Stimulated activated CD4-positive, alpha-beta T cell treated with anti-CD3 and anti-CD28 coated beads, Interleukin-12 subunit alpha, Interleukin-12 subunit beta, amount 100 ng/mL, for 24 hours (primary cell): ENCODE measurements around the gene RHPN2.
A peak's percentile ranks its signal among the peaks of the same experiment; 100 is the strongest.

ENCODE experiments used
- DNase-seq, 2 experiments: peaks; one replicate each; pipeline ENCODE4 v3.0.0-alpha.2; 2020; ENCODE audit warnings: low read depth in 2 of 2

Gene RHPN2

DNA sequence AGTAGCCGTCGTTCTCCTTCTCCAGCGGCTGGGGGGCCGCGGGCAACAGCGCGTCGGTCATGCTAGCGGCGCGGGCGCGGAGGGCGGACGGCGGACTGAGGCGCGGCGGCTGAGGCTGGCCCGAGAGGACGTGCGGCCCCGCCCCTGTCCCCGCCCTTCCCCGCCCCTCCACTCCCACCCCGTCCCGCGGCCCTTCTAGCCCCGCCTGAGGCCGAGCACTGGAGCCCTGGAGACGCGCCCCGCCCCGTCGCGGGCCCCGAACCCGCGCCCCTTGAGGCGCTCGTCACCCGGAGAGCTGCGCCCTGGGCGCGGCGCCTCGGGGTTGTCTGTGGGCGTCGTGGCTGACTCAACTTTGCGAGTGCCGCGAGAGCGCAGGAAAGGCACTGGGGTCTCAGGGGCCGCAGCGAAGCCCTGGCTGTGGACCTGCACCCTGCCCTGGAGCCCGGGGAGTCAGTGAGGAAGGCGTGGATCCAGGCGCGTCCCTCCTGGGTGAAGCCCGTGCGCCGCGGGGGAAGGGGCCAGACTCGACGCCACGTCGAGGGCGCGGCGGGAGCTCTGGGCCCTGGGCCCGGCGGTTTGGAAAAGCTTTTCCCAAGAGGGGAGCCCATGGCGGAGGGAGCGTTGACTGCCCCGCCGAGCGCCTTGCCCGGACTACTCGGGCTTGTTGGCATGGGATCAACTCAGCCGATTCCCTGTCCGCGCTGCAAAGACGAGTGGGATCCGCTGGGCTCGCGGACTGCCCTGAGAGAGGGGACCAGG, at the start of gene RHPN2:
RHPN2 (minus strand) TSS at position 97 of the 759 bp plus-strand sequence; CDS start at position 61, 36 bp downstream.
- DNase-seq, result peak; percentile 35 to 52

DNA sequence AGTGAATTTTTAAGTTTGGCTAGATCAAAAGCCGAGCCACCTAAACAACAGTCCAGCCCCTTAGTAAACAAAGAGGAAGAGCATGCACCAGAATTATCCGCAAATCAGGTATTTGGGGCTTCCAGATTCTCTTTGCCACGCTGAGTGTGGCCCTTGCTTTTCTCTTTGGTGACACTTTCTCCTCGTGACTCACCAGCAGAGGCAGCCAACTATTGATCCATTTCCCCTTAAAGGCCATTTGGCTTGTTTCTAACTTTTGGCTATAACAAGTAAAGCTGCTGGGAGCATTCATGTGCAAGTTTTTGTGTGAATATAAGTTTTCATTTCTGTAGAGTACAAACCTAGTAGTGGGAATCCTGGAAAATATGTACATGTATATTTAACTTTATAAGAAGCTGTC, 49.6 kb upstream of the RHPN2 start:
- DNase-seq, result no peak

DNA sequence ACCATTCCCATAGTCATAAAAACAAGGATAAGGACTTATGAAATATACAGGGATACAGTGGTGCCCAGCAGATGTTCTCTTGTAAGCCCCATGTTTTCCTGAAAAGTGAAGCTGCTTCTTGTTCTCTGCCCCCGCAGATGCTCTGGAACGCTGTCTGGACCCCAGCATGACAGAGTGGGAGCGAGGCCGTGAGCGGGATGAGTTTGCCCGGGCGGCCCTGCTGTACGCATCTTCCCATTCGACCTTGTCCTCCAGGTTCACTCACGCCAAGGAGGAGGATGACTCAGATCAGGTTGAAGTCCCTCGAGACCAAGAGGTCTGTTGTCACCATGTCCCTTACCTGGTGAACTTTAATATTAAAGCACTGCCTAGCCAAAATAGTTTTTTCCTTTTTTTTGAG, 46.9 kb upstream of the RHPN2 start:
- DNase-seq, result no peak

DNA sequence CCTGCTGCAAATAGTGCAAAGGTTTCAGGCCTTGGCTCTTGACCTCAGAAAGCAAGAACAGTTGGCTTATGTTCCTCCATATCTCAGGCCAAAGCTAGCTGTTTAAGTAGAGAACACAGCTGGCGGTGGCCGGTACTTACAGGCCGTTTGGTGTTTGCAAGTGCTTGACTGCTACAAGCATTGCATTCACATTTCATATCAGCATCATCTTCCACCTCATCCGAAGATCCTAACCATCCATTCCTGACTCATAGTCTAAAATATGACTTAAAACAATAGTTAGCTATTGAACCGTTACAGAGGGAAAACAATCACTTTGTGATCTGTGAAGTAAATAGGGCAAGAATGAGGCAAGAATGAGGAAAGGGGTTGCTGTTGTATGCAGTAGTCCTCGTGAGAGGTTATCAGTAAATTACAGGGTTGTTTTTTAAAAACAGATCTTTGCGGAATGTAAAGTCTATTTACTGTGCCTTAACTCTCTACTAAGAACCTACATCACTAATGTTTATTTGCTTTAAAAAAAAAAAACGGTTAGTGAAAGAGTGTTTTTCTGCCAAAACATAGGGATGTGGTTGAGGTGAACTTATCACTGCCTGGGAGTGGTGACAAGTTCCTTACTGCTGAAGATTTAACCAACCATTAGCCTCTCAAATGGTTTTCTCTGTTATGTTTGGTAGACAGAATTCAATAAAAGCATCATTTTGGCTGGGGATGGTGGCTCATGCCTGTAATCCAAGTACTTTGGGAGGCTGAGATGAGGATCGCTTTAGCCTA, 45.6 kb upstream of the RHPN2 start:
- no peak for DNase-seq

DNA sequence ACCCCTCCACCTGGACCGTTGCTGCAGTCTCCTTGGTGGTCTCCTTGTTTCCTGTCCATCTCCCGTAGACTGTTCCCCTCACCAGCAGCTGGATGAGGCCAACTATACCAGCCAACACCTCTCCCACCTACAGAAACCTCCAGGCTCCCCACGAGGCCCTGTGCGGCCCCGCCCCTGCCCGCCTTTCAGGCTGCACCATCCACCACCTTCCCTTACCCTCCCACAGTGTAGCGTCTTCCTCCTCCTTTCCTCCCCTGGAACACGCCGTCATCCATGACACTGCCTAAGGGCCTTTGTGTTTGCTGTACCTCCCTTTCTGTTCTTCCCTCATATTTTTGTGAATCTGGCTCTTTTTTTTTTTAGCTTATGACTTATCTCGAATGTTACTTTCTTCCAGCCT, 43.5 kb upstream of the RHPN2 start:
- DNase-seq, result no peak

DNA sequence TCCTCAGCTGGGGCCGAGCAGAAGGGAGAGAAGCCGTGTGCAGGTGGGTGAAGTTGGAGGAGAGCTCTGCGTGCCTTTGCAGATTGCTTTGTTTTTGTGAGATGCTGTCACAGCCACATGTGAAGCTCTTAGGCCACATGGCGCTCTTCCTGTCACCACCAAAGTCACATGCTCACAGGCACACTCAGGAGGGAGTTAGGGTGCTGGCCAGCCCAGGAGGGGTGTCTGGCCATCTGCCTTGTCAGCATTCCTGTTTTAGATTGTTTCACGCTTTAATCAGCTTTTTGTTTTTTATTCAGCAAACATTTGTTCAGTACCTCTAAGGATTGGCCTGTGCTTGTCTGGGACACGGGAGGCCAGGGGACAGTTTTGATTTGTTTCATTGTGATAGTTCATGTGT, 38.2 kb upstream of the RHPN2 start:
- DNase-seq, result no peak

DNA sequence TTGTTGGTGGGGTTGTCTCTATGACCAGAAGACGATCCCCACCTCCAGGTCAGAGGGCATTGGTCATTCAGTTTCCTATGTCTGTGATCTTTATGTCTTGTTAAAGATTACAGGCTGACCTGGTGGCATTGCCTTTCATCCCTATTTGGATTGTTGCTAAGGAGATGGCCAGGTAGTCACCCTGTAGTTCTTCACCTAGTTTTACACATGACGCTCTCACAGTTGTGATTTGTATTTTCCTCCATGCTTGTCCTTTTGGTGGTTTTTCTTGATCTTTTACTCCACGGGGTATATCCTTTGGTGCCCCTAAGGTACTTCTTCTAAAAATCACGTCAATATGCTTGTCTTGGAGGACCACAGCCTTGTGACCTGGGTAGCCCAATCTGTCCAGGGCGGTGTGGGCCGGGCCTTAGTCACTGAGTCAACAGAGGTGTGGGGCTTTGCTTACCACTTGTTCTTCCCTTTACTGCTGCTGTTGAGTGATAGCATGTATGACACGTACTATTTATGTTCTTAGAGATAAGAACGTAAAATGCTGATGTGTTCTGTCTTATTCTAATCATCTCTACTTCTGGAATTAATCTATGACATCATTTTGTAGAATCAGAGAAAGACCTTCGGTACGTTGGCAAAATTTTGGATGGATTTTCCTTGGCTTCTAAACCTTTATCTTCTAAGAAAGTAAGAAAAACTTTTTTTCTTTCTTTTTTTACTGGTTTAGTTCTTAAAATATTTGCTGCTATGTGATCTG, 36.4 kb upstream of the RHPN2 start:
- no peak for DNase-seq

DNA sequence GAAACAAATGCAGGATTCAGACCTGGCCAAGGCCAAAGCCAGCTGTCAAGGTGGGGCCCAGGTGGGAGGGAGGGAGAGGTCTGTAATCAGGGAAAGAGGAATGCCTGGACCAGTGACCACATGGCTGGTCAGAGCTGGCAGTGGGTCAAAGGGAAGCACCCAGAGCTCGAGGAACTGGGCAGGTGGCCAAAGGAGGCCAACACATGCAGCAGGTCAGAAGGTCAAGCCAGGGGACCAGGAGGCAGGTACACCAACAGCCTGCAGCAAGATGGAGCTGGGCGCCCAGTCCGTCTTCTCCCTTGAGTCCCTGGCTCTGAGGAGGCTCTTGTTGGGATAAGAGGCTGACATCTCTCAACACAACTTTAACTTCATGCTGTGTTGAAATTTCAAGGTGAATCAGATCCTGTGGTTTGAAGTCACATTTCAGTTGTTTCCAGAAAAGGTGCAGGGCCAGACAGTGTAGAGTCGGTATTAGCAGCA, 33.4 kb upstream of the RHPN2 start:
- DNase-seq, result no peak

DNA sequence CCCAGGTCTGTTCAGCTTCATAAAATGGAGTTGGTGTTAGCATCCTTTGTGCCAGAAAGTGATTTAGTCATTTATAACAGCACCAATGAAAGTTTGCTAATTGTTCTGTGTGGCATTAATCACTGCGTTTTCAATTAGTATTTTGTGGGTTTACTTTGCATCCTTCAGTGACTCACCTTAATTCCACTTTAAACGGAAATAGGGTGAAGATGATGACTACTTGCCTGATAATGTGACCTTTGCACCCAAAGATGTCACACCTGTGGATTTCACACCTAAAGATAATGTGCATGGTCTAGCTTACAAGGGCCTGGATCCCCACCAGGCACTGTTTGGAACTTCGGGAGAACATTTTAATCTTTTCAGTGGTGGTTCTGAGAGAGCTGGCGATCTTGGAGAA, 31.3 kb upstream of the RHPN2 start:
- DNase-seq, result no peak

DNA sequence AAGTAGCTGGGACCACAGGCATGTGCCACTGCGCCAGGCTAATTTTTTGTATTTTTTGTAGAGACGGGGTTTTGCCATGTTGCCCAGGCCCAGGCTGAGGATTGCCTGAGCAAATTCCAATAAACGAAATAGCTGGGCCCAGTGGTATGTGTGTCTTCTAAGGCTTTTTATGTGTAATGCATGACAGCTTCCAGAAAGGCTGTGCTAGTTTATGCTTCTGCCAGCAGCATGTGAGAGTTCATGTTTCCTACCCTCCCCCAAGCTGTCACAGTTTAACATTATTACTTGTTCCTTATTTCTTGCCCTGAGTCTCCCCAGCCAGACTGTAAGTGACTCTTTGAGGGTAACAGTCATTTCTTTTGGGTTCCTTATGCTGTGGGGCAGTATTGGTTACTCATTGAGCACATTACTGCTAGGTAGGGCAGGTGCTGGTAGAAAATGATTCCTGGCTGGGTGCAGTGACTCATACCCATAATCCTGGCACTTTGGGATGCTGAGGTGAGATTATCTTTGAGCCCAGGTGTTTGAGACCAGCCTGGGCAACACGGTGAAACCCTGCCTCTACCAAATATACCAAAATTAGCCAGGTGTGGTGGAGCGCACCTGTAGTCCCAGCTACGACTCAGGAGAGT, 29.9 kb upstream of the RHPN2 start:
- DNase-seq, result no peak

DNA sequence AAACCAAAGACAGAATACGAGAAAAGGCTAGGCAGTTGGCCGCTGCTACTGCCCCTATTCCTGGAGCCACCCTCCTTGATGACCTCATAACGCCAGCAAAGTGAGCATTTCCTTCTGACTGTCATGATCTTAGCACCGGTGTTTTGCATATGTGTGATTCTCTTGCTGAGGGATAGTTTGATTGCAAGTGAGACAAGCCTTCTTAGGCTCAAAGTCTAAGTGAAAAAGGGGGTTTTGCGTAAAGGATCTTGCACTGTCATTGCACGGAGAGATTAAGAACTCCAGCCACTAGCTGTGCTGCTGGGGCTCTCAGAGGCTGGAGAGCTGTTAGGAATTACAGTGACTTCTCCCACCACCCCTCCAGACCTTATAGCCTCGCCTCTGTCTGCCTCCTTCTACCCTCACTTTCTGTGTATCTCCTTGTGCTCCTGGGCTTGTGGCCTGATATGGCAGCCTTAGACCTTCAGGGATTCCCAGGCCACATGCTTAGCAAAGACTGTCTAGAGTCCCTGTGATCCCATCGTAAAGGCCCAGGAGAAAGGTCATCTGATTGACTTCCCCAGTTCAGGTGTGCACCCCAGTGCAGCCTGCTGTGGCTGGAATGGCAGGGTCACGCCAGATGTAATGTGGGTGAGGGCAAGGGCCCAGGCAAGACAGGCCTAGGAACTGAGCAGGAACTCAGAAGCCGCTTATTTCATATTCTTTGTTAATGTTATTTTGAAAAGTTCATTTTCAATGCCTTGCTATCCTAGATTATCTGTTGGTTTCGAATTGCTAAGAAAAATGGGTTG, 28.9 kb upstream of the RHPN2 start:
- DNase-seq, result no peak

DNA sequence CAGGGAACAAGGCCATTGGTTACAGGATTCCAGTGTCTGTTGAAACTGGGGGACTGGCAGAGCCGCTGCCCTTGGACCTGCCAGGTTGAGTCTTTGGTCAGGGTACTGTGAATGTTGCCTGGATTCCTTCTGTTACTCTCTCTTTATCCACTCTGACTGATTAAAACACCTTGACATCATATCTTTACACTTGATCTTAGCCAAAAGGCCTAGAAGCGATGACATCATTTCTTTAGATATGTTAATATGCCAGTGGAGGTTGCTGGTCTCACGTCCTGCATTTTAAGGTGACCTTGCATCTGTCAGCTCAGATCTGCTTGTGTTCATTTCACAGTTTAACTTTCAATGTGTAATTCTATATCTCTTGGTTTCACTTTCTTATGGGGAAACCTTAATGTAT, 25.5 kb upstream of the RHPN2 start:
- DNase-seq, result no peak

DNA sequence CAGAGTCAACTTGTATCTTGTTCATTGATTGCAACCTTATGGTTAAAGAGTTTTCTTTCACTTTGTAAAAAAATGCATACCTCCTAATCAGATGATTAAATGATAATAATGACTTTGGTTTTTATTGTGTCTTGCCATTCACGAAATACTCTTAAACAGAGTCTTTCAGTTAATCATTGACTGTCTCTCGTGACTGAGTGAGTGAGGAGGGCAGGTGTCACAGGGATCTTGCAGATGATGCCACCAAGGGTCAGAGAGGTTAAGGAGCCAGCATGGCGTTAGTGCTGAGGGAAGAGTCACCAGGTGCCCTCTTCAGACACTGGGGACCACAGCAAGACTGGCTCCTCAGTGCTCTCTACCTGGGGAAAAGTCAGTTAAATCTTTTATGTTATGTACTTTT, 24.3 kb upstream of the RHPN2 start:
- DNase-seq, result no peak

DNA sequence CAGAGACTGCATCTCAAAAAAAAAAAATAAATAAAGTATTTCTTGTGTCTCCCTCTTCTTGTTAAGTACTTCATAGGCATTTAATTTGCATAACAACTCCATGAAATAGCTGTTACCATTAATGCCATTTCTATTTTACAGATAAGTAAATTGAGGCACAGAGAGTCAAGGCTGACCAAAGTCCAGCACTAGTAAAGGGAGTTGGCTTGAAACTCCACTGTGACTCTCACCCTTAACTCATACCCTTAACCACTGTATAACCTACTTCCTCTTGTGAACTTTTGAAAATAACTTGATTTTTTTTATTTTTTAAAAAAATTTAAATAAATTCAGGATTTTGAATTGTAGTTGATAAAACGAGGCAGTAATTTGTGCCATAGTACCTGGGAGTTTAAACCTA, 22.3 kb upstream of the RHPN2 start:
- DNase-seq, result no peak

DNA sequence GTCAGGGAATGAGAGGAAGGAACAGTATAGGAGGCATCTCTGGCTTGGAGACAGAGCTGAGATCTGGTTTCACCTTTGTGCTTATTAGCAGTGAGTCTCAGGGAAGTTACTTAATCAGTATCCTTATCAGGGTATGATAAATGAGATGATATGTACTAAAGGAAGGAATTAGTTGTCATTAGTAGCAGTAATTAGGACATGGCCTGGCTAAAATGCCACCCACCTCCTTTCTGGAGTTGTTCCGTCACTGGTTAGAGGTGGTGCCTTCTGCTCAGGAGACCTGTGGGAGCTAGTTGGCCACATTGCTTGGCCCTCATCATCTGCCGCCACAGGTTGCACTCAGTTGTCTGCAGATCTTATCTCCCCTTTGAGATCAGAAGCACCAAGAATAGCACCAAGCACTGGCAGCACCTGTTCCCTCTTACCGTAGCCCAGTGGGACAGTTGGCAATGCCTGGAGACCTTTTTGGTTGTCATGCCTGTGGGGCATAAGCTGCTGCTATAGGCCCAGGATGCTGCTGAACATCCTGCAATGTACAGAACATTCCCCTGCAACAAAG, 21.0 kb upstream of the RHPN2 start:
- DNase-seq, result no peak

DNA sequence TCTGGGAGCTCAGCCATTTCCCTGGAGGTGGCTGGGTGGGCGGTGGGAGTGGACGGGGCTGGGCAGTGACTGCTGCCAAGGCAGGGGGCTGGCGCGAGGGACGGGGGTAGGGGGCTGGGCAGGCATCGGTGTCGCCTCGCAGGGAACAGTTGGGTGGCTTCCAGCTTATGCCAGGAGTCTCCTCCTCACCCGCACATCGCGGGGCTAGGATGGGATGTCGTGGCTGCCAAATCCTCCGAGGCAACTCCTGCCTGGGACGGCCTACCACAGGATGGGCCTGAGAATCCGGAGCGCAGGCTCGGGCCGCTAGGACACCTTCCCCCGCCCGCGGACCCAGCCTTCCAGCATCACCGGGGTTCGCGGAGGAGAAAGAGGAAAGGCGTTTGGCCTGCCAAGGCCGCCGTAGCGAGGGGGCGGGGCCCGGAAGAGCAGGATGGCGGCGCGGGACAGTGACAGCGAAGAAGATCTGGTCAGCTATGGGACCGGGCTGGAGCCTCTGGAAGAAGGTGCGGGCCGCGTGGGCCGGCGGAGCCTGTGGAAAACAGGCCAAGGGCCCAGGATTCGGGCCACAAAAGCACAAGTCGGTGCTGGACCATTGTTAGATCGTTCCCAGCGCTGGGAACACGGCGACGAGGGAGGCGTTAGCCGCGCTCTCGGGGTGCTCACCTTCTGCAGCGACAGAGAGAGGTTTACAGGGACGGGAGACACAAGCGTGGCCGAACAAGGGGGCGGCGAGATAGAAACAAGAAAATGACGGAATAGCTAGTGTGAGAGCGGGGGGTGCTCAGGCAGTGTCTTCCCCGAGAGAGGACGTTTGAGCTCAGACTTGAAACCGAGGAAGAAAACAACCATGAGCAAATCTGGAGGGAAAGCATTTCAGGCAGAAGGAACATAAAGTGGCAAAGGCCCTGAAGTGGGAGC, 16.3 kb upstream of the RHPN2 start, which contains the start of gene GPATCH1:
GPATCH1 (plus strand) TSS at position 421 of the 921 bp plus-strand sequence; CDS start at position 434, 13 bp downstream.
- DNase-seq, result peak; percentile 75 to 81

DNA sequence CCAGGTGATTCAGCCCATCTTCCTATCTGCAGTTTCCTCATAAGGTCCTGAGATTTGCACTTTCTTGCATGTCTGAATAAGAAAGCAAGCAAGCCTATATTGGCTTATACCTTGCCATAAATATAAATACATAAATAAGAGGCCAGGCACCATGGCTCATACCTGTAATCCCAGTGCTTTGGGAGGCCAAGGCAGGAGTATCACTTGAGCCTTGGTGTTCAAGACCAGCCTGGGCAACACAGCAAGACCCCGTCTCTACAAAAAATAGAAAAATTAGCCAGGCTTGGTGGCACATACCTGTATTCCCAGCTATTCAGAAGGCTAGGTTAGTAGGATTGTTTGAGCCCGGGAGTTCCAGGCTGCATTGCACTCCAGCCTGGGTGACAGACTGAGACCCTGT, 10.8 kb upstream of the RHPN2 start:
- no peak for DNase-seq

DNA sequence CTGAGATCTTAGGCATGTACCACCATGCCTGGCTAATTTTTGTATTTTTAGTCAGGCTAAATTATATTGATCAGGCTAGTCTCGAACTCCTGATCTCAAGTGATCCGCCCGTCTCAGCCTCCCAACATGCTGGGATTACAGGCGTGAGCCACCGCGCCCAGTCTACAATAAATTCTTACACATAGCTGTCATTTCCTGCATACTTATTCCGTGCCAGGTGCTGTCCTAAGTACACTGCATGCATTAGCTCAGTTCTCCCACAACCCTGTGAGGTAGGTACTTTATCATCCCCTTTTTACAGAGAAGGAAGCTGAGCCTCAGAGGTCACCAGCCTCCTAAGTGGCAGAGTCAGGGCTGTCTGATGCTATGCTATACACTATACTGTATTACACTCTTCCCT, 7.2 kb upstream of the RHPN2 start:
- no peak for DNase-seq

DNA sequence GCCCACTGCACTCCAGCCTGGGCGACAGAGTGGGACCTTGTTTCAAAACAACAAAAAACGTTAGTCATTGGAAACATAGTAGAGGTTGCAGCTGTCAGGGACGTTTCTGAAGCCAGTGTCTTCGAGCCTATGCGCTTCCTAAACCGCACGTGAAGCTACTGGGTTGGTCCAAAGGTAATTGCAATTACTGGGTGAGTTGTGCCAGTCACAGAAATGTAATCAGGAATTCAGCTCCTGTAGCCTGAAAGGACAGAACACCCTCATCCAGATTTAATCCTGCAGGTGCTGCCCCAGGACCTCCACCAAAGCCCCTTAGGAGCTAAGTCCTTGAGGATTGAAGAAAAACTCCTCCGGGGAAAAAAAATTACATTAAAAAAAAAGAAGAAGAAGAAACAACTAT, 2.4 kb upstream of the RHPN2 start:
- DNase-seq, result no peak

DNA sequence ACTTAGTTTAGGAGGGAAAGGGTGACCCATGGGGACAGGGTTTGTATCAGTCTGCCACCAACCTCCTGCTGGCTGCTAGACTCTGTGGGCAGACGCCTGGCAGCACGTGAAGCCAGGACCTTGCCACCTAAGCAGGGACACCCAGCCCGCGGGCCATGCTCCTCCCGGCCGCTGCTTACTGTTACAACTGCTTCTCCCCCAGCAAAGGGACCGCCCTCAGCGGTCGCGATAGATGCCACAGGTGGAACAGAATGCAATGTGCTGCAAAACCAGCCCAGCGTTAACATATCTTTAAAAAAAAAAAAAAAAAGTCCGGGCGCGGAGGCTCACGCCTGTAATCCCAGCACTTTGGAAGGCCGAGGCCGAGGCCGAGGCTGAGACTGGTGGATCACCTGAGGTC, 1.9 kb upstream of the RHPN2 start:
- no peak for DNase-seq
